Prostate gland (tissue), 2 donors: Measurements from ENCODE around the gene ARL13A.

Experiments
- POLR2A ChIP-seq: fragments of 450-650 bp; IDR thresholded peaks from one replicate; pipeline ENCODE4 v1.6.1; 2016; ENCODE audit warnings: antibody characterized with exemption, mild to moderate bottlenecking
- TF ChIP-seq, protein P1 (sequence below), 4 experiments: fragments of 200-600 bp in 2 of 4; fragments of 450-650 bp in 2 of 4; sonication (generic) in 2 of 4; IDR thresholded peaks; 1 replicate in 3 of 4; 2 replicates in 1 of 4; pipeline ENCODE4 v1.5.1; 2016 to 2019; ENCODE audit warnings: antibody characterized with exemption in 4 of 4, mild to moderate bottlenecking in 2 of 4, moderate library complexity in 2 of 4

DNA sequence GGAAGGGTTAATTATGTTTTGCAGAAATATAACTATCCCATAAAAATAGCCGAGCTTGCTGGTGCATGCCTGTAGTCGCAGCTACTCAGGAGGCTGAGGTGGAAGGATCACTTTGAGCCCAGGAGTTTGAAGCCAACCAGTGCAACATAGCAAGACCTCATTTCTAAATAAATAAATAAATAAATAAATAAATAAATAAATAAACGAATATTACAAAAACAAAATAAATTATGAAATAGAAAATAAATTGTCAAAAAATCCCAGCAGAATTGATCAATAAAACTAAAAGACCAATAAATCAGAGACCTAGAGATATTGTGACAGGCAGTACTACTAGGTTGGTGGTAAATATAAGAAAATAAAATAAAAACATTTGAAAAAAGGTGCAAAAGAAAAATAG, 6.7 kb upstream of the ARL13A start:
- TF ChIP-seq, protein P1, sequence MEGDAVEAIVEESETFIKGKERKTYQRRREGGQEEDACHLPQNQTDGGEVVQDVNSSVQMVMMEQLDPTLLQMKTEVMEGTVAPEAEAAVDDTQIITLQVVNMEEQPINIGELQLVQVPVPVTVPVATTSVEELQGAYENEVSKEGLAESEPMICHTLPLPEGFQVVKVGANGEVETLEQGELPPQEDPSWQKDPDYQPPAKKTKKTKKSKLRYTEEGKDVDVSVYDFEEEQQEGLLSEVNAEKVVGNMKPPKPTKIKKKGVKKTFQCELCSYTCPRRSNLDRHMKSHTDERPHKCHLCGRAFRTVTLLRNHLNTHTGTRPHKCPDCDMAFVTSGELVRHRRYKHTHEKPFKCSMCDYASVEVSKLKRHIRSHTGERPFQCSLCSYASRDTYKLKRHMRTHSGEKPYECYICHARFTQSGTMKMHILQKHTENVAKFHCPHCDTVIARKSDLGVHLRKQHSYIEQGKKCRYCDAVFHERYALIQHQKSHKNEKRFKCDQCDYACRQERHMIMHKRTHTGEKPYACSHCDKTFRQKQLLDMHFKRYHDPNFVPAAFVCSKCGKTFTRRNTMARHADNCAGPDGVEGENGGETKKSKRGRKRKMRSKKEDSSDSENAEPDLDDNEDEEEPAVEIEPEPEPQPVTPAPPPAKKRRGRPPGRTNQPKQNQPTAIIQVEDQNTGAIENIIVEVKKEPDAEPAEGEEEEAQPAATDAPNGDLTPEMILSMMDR (IDR thresholded peaks at IDR 0.05) = no peak
- no peak for TF ChIP-seq POLR2A
